Dermis microvascular lymphatic vessel endothelial cell (primary cell): Measurements from ENCODE around the gene IRAK1. TPM values are rescaled to one million over a fixed set of nuclear protein-coding genes. Genes with fewer than 3 reads are reported as not detected.

ENCODE experiments used
- DNase-seq, 2 donors: peaks; one replicate each; pipeline versions ENCODE4 v3.0.0 to v3.0.0-alpha.2; 2010; ENCODE audit warnings: low read depth in 2 of 2
- total RNA-seq: library from RNA; depleted of rRNA; stranded (reverse); fragments of >200 nt; gene quantifications from 2 replicates; pipeline ENCODE4 v1.2.1, GENCODE V29; 2014

IRAK1 gene
- total RNA-seq, 1 donor from 2014 or later = 52.2 TPM

GRCh38 chrX:154020536-154021115 is 924 bp upstream of the IRAK1 start:
- no peak for DNase-seq

DNA sequence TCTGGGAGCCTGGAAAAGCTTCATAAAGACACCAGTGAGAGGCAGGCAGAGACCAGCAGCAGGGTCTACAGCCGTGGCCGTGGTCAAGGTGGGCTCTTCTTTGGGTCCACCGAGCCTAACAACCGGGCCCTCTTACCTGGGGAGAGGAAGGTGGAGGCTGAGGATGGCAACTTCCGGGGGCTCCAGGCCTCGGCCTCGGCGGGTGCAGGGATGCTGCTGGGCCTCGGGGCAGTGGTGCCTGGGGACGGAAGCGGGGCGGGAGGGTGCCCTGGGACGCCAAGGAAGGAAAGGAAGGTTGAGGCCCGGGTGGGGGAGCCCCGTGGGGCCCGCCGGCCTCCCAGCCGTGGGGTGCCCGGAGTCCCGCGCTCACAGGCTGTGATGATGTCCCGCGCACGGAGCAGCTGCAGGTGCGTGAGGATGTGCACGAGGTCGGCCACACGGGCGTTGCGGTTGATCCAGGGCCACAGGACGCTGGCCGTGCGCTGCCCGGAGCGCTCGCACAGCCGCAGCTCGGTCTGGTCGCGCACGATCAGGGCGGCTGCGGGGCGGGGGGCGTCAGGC is 561 bp downstream of the IRAK1 start:
- no peak for DNase-seq

- DNase-seq = no peak
These were observed 1.1 kb downstream of the IRAK1 start for GRCh38 chrX:154018518-154019060.

DNA sequence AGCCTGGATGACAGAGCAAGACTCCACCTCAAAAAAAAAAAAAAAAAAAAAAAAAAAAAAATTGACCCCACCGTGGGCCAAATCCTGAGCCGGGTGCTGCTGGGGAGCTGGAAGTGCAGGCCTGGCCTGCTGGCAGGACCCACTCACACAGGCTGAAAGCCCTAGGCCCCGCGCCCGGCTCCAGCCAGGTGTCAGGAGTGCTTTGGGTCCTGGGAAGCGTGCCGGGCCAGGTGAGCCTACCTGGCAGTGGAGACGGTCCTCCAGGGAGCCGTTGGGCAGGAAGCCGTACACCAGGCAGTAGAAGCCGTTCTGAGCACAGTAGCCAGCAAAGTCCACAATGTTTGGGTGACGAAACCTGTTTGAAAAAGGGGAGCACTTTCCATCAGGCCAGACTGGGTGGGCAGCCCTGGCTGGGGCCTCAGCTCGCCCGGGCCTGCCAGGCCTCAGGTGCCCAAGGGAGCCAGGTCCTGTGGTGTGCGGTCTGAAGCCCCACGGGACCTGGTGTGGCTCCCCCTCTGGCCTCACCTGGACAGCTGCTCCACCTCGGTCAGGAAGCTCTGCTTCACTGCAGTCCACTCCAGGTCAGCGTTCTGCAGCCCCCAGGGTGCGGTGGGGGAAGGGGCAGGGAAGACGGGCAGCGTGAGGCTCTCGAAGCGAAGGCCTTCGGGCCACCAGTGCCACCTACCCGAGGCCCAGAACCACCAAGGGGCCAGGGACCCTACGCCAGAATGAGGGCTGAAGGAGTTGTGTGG is 1.8 kb downstream of the IRAK1 start:
- DNase-seq = no peak

- no peak for DNase-seq
These were observed 3.2 kb downstream of the IRAK1 start for GRCh38 chrX:154016366-154017076.

DNA sequence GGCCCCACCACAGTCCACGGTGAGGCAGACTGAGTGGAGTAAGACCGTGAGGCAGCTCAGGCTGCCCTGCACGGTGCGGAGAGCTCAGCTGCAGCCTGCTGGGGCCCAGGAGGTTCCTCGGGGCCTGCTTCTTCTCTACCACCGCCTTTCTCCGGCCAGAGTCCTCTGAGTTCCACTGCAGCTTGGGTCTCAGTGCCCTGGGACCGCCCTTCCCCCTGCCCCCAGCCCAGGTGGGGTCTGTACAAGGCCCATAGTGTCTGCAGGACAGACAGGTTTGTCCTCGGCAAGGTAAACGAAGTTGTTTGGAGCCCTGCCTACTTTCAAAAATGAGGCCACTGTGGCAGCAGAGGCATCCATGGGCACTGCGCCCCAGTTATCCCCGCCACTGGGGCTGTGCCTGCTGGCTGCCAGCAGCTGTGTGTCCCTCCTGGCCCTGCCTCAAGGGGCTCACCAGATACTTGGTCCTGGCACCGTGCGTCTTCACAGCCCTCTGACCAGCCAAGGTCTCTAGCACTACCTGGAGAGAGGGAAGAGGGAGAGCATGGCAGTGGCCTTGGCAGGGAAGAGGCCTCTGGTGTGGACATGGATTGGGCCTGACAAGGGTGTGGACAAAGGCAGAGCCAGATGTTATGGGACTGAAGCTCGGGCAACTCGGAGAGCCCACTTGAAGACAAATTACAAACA is 4.0 kb downstream of the IRAK1 start:
- DNase-seq = no peak

- DNase-seq = no peak
These were observed 5.0 kb downstream of the IRAK1 start for GRCh38 chrX:154014429-154015380.

DNA sequence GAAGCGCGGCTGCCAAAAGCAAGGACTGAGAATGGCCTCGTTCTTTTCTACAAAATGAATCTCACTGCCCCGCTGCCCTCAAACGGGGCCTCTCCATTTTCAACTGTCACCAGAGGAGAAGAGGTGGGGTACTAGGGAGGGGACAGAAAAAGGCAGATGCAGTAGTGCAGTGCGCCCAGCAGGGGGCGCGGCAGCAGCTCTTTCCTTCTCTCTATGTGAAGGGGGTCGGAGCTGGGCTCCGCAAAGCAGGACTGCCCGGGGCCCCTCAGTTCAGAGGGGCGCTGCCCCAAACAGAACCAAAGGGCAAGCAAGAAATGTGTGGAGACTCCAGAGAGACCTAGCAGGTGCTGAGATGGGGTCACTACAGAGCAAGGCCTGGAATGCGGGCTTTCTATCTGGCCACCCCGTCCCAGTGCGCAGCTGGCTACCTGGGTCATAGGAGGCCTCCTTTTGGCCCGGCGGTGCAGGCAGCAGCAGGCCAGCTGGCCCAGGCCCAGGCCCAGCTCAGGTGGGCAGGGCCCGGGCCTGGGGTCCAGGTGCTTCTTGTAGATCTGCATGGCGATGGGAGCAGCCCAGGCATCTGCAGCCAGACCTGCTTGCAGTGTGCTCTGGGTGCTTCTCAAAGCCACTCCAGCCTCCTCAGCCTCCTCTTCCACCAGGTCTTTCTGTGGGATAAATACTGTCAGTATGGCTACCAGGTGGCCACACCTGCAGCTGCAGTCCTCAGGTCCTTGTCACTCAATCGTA is 5.9 kb downstream of the IRAK1 start:
- peak; percentile 12 to 36 for DNase-seq

DNA sequence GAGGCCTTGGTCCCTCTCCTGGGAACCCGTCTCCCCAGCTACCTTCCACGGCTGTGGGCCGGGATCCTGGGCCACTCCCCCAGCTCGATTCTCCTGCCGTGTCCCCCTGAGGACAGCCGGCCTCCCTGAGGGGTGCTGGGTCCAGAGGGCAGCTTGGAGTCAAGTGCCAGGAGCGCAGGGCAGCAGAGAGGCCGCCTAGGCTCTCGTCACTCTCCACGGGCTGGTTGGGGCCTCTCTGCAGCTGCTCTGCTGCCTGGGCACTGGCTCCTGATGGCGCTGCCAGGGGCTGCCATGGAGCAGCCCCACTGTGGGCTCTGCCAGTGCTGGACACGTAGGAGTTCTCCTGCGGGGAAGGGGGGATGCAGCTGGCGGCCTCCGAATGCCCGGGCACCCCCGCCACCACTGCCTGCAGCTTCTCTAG is 6.7 kb downstream of the IRAK1 start:
- no peak for DNase-seq

DNA sequence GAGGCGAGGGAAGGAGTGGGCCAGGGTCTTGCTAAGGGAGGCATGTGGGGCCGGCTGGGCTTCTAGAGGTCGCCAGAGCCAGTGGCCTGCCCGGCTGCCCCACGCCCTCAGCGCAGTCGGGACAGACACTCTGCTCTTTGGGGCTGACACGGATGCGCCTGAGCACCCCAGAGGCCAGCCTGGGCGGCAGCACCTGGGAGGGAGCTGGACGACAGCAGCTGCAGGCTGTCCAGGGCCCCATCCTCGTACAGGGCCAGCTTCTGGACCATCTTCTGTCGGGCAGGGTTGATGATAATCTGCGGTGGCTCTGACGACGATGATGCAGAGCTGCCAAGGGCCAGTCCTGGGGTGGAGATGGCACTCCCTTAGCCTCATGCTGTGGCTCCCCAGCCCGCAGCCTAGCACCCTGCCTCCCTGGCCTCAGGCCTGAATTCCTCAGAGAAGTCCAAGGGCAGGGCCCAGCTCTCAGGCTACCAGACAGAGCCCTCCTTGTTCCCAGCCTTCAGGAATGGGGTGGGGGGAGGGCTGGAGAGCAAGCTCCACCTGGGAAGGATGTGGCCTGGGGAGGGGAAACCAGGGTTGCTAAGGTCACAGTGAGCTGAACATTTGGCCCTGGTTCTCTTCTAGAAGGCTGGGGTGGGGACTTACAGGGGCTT is 7.2 kb downstream of the IRAK1 start:
- no peak for DNase-seq

- no peak for DNase-seq
These were observed 8.0 kb downstream of the IRAK1 start for GRCh38 chrX:154011376-154012335.

- DNase-seq = no peak
These were observed 9.2 kb downstream of the IRAK1 start for GRCh38 chrX:154010330-154011087.

DNA sequence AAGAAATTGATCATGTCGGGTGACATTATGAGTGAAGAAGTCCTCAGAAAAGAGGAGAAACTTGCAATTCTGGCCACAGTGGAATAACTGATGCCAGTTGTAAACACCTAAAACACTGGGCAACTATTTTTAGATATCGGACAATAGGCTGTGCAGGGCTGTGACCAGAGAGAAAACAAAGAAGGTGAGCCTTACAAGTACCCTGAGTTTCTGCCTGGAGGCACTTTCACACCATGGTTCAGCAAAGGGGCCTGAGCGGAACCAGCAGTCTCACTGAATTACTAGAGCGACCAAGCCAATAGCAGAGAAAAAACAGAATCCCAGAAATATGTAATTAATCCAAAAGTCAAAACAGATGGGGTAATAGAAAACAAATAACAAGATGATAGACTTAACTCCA is 11.2 kb downstream of the IRAK1 start:
- DNase-seq = no peak

GRCh38 chrX:154006947-154007346 is 12.8 kb downstream of the IRAK1 start:
- DNase-seq = no peak

DNA sequence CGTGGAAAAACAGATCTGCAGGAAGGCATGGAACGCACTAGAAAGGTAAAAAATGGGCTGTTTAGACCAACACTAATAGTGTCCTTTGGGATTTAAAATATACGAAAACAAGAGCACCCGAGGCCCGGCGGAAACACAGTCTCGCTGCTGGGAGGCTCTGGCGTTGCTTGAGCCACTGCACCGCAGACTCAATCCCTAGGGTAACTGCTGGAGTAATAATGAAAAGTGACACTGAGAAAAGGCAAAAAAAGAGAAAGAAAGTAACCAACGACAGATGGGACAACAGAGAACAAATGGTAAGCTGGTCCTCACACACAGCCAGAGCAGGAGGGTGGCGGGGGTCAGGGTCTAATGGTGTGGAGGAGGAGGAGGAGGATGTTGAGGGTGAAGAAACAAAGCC is 15.4 kb downstream of the IRAK1 start:
- DNase-seq = no peak

DNA sequence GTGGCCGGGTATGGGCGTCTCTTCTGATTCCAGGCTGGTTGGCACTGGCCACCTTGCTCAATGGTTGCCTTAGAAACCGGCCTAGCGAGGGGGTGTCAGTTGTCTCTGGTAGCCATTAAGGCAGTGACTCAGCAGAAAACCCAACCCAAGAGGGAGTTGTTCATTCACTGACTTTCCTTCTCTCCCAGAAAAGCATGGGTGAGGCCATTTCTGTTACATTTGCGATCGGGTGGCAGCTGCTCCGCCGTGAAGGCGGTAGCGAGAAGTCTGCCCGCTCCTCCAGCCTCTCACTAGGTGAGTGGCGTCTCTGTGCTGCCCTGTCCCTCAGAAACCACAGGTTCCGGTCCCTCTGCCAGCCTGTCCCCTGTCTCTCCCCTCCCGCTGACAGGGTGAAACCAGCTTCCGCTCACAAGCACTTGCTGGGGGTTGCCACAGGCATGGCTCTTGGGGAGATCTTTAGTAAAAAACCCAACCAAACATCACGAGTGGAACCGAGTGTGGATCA is 17.4 kb downstream of the IRAK1 start:
- no peak for DNase-seq

- DNase-seq = no peak
These were observed 19.7 kb downstream of the IRAK1 start for GRCh38 chrX:154000051-154000450.
